ENCODE results near the gene SLC35F1.
"Not testable (repeated sequence)": the region's sequence is repeated elsewhere in the genome, so short reads cannot be mapped to it uniquely, and the experiment has no call there.

SLC35F1 gene

GRCh38 chr6:117960877-117961276, 53.8 kb downstream of the SLC35F1 start:
- H3K27ac ChIP-seq (ENCODE audit: low read length), result no peak overlapping the region
- peaks cover 16% of the 10 kb centered on the region for H3K9me3 ChIP-seq (ENCODE audit: insufficient read depth, low read depth, low read length)

GRCh38 chr6:117961301-117961700, 54.2 kb downstream of the SLC35F1 start:
- Histone ChIP-seq H3K9me3 (ENCODE audit: insufficient read depth, low read depth, low read length) (peaks cover 16% of the 10 kb centered on the region), H3K27ac (ENCODE audit: low read length) (no peak overlapping the region), H3K9ac (ENCODE audit: low read depth, low read length) (no peak overlapping the region), H3K4me3 (ENCODE audit: low read length) (no peak overlapping the region), H3K36me3 (ENCODE audit: insufficient read depth, low read depth, low read length) (no peaks in the 10 kb centered on the region), H3K4me1 (ENCODE audit: insufficient read depth, low read length) (no peaks in the 10 kb centered on the region), H3K27me3 (ENCODE audit: insufficient read depth, low read length) (no peaks in the 10 kb centered on the region)

More at GRCh38 chr6:117960877-117961276, 53.8 kb downstream of the SLC35F1 start:
- Histone ChIP-seq H3K4me1 (ENCODE audit: insufficient read depth, low read length) (no peaks in the 10 kb centered on the region), H3K9ac (ENCODE audit: low read depth, low read length) (no peak overlapping the region), H3K36me3 (ENCODE audit: insufficient read depth, low read depth, low read length) (no peaks in the 10 kb centered on the region), H3K4me3 (ENCODE audit: low read length) (no peak overlapping the region), H3K27me3 (ENCODE audit: insufficient read depth, low read length) (no peaks in the 10 kb centered on the region)

- H3K36me3 ChIP-seq (ENCODE audit: insufficient read depth, low read depth, low read length); H3K9ac ChIP-seq (ENCODE audit: low read depth, low read length); H3K27me3 ChIP-seq (ENCODE audit: insufficient read depth, low read length); H3K27ac ChIP-seq (ENCODE audit: low read length); H3K4me3 ChIP-seq (ENCODE audit: low read length); H3K4me1 ChIP-seq (ENCODE audit: insufficient read depth, low read length): not testable (repeated sequence)
- H3K9me3 ChIP-seq (ENCODE audit: insufficient read depth, low read depth, low read length), result peaks cover 28% of the 10 kb centered on the region
These were observed 58.7 kb downstream of the SLC35F1 start for GRCh38 chr6:117965763-117966162.

- no peak overlapping the region for H3K4me3 ChIP-seq (ENCODE audit: low read length)
- H3K36me3 ChIP-seq (ENCODE audit: insufficient read depth, low read depth, low read length), result no peaks in the 10 kb centered on the region
- no peak overlapping the region for H3K27ac ChIP-seq (ENCODE audit: low read length)
- H3K9me3 ChIP-seq (ENCODE audit: insufficient read depth, low read depth, low read length), result peaks cover 28% of the 10 kb centered on the region
- H3K27me3 ChIP-seq (ENCODE audit: insufficient read depth, low read length), result no peaks in the 10 kb centered on the region
- no peak overlapping the region for H3K9ac ChIP-seq (ENCODE audit: low read depth, low read length)
- no peaks in the 10 kb centered on the region for H3K4me1 ChIP-seq (ENCODE audit: insufficient read depth, low read length)
These were observed 64.6 kb downstream of the SLC35F1 start for GRCh38 chr6:117971637-117972036.

GRCh38 chr6:117974914-117975627, 68.0 kb downstream of the SLC35F1 start:
- Histone ChIP-seq H3K27ac (ENCODE audit: low read length) (no peak overlapping the region), H3K9me3 (ENCODE audit: insufficient read depth, low read depth, low read length) (peaks cover 23% of the 10 kb centered on the region), H3K4me3 (ENCODE audit: low read length) (no peak overlapping the region), H3K4me1 (ENCODE audit: insufficient read depth, low read length) (peaks cover 4% of the 10 kb centered on the region; the same call in 1 of the 2 replicates), H3K27me3 (ENCODE audit: insufficient read depth, low read length) (no peaks in the 10 kb centered on the region), H3K9ac (ENCODE audit: low read depth, low read length) (no peak overlapping the region), H3K36me3 (ENCODE audit: insufficient read depth, low read depth, low read length) (no peaks in the 10 kb centered on the region)

GRCh38 chr6:117976030-117976651, 69.1 kb downstream of the SLC35F1 start:
- no peaks in the 10 kb centered on the region for H3K36me3 ChIP-seq (ENCODE audit: insufficient read depth, low read depth, low read length)
- peaks cover 12% of the 10 kb centered on the region for H3K9me3 ChIP-seq (ENCODE audit: insufficient read depth, low read depth, low read length)
- no peak overlapping the region for H3K9ac ChIP-seq (ENCODE audit: low read depth, low read length)
- H3K27me3 ChIP-seq (ENCODE audit: insufficient read depth, low read length), result no peaks in the 10 kb centered on the region
- peaks cover 4% of the 10 kb centered on the region; the same call in 1 of the 2 replicates for H3K4me1 ChIP-seq (ENCODE audit: insufficient read depth, low read length)
- H3K27ac ChIP-seq (ENCODE audit: low read length), result no peak overlapping the region
- no peak overlapping the region for H3K4me3 ChIP-seq (ENCODE audit: low read length)

- Histone ChIP-seq H3K36me3 (ENCODE audit: insufficient read depth, low read depth, low read length) (no peaks in the 10 kb centered on the region), H3K27me3 (ENCODE audit: insufficient read depth, low read length) (no peaks in the 10 kb centered on the region), H3K4me1 (ENCODE audit: insufficient read depth, low read length) (no peaks in the 10 kb centered on the region; the same call in 1 of the 2 replicates), H3K9me3 (ENCODE audit: insufficient read depth, low read depth, low read length) (no peaks in the 10 kb centered on the region), H3K4me3 (ENCODE audit: low read length) (no peak overlapping the region), H3K27ac (ENCODE audit: low read length) (no peak overlapping the region), H3K9ac (ENCODE audit: low read depth, low read length) (no peak overlapping the region)
These were observed 78.9 kb downstream of the SLC35F1 start for GRCh38 chr6:117985916-117986315.

- Histone ChIP-seq H3K9me3 (ENCODE audit: insufficient read depth, low read depth, low read length) (no peaks in the 10 kb centered on the region), H3K4me3 (ENCODE audit: low read length) (no peak overlapping the region), H3K36me3 (ENCODE audit: insufficient read depth, low read depth, low read length) (no peaks in the 10 kb centered on the region), H3K27ac (ENCODE audit: low read length) (no peak overlapping the region), H3K27me3 (ENCODE audit: insufficient read depth, low read length) (no peaks in the 10 kb centered on the region), H3K9ac (ENCODE audit: low read depth, low read length) (no peak overlapping the region), H3K4me1 (ENCODE audit: insufficient read depth, low read length) (no peaks in the 10 kb centered on the region; the same call in 1 of the 2 replicates)
These were observed 79.3 kb downstream of the SLC35F1 start for GRCh38 chr6:117986396-117986795.

GRCh38 chr6:117989086-117989485, 82.0 kb downstream of the SLC35F1 start:
- no peak overlapping the region for H3K9ac ChIP-seq (ENCODE audit: low read depth, low read length)
- no peak overlapping the region for H3K4me3 ChIP-seq (ENCODE audit: low read length)
- H3K27ac ChIP-seq (ENCODE audit: low read length), result no peak overlapping the region
- H3K4me1 ChIP-seq (ENCODE audit: insufficient read depth, low read length), result no peaks in the 10 kb centered on the region; the same call in 1 of the 2 replicates
- H3K36me3 ChIP-seq (ENCODE audit: insufficient read depth, low read depth, low read length), result no peaks in the 10 kb centered on the region
- H3K27me3 ChIP-seq (ENCODE audit: insufficient read depth, low read length), result no peaks in the 10 kb centered on the region
- H3K9me3 ChIP-seq (ENCODE audit: insufficient read depth, low read depth, low read length), result no peaks in the 10 kb centered on the region

- Histone ChIP-seq H3K4me1 (ENCODE audit: insufficient read depth, low read length) (no peaks in the 10 kb centered on the region; the same call in 1 of the 2 replicates), H3K27ac (ENCODE audit: low read length) (no peak overlapping the region), H3K36me3 (ENCODE audit: insufficient read depth, low read depth, low read length) (no peaks in the 10 kb centered on the region), H3K9me3 (ENCODE audit: insufficient read depth, low read depth, low read length) (no peaks in the 10 kb centered on the region), H3K4me3 (ENCODE audit: low read length) (no peak overlapping the region), H3K27me3 (ENCODE audit: insufficient read depth, low read length) (no peaks in the 10 kb centered on the region), H3K9ac (ENCODE audit: low read depth, low read length) (no peak overlapping the region)
These were observed 83.1 kb downstream of the SLC35F1 start for GRCh38 chr6:117990151-117990550.

GRCh38 chr6:117992856-117993255, 85.8 kb downstream of the SLC35F1 start:
- Histone ChIP-seq H3K9ac (ENCODE audit: low read depth, low read length) (no peak overlapping the region), H3K27me3 (ENCODE audit: insufficient read depth, low read length) (no peaks in the 10 kb centered on the region), H3K4me1 (ENCODE audit: insufficient read depth, low read length) (no peaks in the 10 kb centered on the region; the same call in 1 of the 2 replicates), H3K4me3 (ENCODE audit: low read length) (no peak overlapping the region), H3K36me3 (ENCODE audit: insufficient read depth, low read depth, low read length) (no peaks in the 10 kb centered on the region), H3K9me3 (ENCODE audit: insufficient read depth, low read depth, low read length) (0 out of 2 replicates have a peak, but pooled peaks cover 7% of the 10 kb centered on the region), H3K27ac (ENCODE audit: low read length) (no peak overlapping the region)

- H3K27me3 ChIP-seq (ENCODE audit: insufficient read depth, low read length), result no peaks in the 10 kb centered on the region
- H3K4me3 ChIP-seq (ENCODE audit: low read length), result no peak overlapping the region
- H3K27ac ChIP-seq (ENCODE audit: low read length), result no peak overlapping the region
- no peaks in the 10 kb centered on the region for H3K4me1 ChIP-seq (ENCODE audit: insufficient read depth, low read length)
- no peak overlapping the region for H3K9ac ChIP-seq (ENCODE audit: low read depth, low read length)
- no peaks in the 10 kb centered on the region for H3K36me3 ChIP-seq (ENCODE audit: insufficient read depth, low read depth, low read length)
- no peaks in the 10 kb centered on the region; the same call in 1 of the 2 replicates for H3K9me3 ChIP-seq (ENCODE audit: insufficient read depth, low read depth, low read length)
These were observed 105.9 kb downstream of the SLC35F1 start for GRCh38 chr6:118012944-118013343.
